Measurements from ENCODE around the gene VIPAS39. TPM values are rescaled to one million over a fixed set of nuclear protein-coding genes. Genes with fewer than 3 reads are reported as not detected.

Gene VIPAS39
- total RNA-seq, 1 donor from 2014 or later: 23.4 TPM

DNA sequence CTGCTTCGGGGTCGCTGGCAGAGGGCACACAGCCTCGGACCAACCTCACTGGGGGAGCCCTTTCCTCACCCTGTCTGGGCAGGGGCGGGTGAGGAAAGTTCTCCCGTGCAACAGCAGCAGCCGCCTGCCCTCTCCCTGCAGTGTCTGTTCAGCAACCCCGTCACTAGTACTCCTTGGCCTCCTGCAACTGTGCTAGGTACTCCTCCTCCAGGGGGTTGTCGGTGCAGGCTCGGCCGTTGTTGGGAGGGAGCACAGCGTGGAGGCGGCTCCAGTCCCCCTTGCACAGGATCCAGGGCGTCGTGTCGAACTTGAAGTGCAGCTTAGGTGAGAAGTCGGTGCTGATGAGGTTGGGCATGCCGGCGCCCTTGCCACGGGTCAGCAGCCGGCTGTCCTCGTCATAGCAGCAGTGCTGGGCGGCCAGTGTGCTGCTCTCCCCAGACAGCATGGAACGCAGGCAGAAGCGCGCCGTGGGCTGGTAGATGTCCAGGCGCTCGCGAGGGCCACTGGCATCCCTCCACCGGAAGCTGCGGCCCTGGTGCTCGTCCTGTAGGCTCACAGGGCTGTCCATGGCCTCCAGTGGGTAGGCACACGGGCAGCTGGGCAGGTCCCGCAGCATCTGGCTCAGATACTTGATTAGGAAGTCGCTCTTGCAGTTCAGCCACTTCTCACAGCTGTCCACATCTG, 18.2 kb upstream of the VIPAS39 start:
- DNase-seq (ENCODE audit: low read depth): no peak
- no peak for TF ChIP-seq CTCF (IDR thresholded peaks at IDR 0.05; ENCODE audit: insufficient read depth, low read length, poor library complexity, severe bottlenecking)

GRCh38 chr14:77474479-77475177, 17.2 kb upstream of the VIPAS39 start:
- Histone ChIP-seq H3K4me3 (ENCODE audit: low read depth, low read length) (no peak overlapping the region), H3K36me3 (ENCODE audit: control insufficient read depth, insufficient read depth, low read length) (no peaks in the 10 kb centered on the region), H3K27me3 (ENCODE audit: control insufficient read depth, insufficient read depth, low read length) (peaks cover 28% of the 10 kb centered on the region)
- TF ChIP-seq CTCF (IDR thresholded peaks at IDR 0.05; ENCODE audit: insufficient read depth, low read length, poor library complexity, severe bottlenecking): no peak
- no peak for DNase-seq (ENCODE audit: low read depth)

More for the DNA sequence above, 18.2 kb upstream of the VIPAS39 start:
- no peak overlapping the region for H3K4me3 ChIP-seq (ENCODE audit: low read depth, low read length)
- H3K27me3 ChIP-seq (ENCODE audit: control insufficient read depth, insufficient read depth, low read length): peaks cover 28% of the 10 kb centered on the region
- no peaks in the 10 kb centered on the region for H3K36me3 ChIP-seq (ENCODE audit: control insufficient read depth, insufficient read depth, low read length)

DNA sequence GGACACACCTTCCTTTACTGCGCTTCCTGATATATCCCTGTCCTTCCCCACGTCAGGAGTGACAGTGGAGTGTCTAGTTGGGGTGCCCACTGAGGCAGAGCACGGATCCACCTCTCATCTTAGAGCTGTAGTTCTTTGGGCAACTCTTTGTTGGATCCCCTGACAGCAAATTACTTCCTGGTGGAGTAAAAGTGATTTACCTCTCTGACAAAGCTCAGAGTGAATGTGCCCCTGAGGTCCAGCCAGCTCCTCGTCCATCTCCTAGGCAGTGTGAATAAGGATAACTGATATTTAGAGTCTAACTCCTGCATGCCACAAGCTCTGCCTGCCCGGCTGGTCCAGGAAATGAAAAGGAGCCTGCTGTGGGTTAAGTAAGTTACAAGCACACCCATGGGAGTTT, 16.5 kb upstream of the VIPAS39 start:
- no peak for TF ChIP-seq CTCF (IDR thresholded peaks at IDR 0.05; ENCODE audit: insufficient read depth, low read length, poor library complexity, severe bottlenecking)
- DNase-seq (ENCODE audit: low read depth): no peak
- H3K27me3 ChIP-seq (ENCODE audit: control insufficient read depth, insufficient read depth, low read length): peaks cover 28% of the 10 kb centered on the region
- no peak overlapping the region for H3K4me3 ChIP-seq (ENCODE audit: low read depth, low read length)
- H3K36me3 ChIP-seq (ENCODE audit: control insufficient read depth, insufficient read depth, low read length): no peaks in the 10 kb centered on the region

- DNase-seq (ENCODE audit: low read depth): no peak
- TF ChIP-seq CTCF (IDR thresholded peaks at IDR 0.05; ENCODE audit: insufficient read depth, low read length, poor library complexity, severe bottlenecking): no peak
Observed at GRCh38 chr14:77470224-77470870, 12.9 kb upstream of the VIPAS39 start.

DNA sequence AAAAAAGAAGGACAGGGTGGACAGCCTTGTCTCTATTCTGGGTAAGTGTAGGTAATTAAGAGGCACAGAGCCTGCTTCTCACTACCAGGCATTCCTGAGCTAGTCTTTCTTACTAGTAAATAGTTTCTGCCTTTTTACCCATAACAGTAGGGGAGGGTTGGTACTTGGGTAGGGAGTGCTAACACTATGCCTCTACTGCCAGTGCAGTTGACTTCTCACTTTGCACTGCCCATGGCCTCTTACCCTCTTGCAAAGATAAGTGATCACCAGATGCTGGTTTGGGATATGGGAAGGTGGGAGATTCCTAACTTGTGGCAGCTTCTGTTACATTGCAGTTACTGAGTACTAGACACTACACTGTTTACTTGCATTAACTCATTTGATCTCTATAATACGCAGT, 12.1 kb upstream of the VIPAS39 start:
- Histone ChIP-seq H3K36me3 (ENCODE audit: control insufficient read depth, insufficient read depth, low read length) (no peaks in the 10 kb centered on the region), H3K27me3 (ENCODE audit: control insufficient read depth, insufficient read depth, low read length) (peaks cover 10% of the 10 kb centered on the region), H3K4me3 (ENCODE audit: low read depth, low read length) (no peak overlapping the region)
- DNase-seq (ENCODE audit: low read depth): no peak
- TF ChIP-seq CTCF (IDR thresholded peaks at IDR 0.05; ENCODE audit: insufficient read depth, low read length, poor library complexity, severe bottlenecking): no peak

More at GRCh38 chr14:77470224-77470870, 12.9 kb upstream of the VIPAS39 start:
- no peaks in the 10 kb centered on the region for H3K36me3 ChIP-seq (ENCODE audit: control insufficient read depth, insufficient read depth, low read length)
- no peak overlapping the region for H3K4me3 ChIP-seq (ENCODE audit: low read depth, low read length)
- H3K27me3 ChIP-seq (ENCODE audit: control insufficient read depth, insufficient read depth, low read length): peaks cover 17% of the 10 kb centered on the region

Measured in kidney epithelial cell (primary cell).